Tibial nerve (tissue), 4 donors: ENCODE measurements around the gene RAP2B. TPM values are rescaled to one million over a fixed set of nuclear protein-coding genes. Genes with fewer than 3 reads are reported as not detected.

Source experiments
- DNase-seq, 2 donors: peaks; one replicate each; pipeline ENCODE4 v3.0.0-alpha.2; 2019; ENCODE audit warnings: low spot score in 2 of 2
- H3K27ac ChIP-seq, 4 donors: fragments of 200-600 bp; sonication (generic) in 3 of 4; one replicate each; pipeline ENCODE4 v1.5.1; 2017 to 2019; ENCODE audit warnings: mild to moderate bottlenecking in 1 of 4
- H3K27me3 ChIP-seq, 2 donors: fragments of 200-600 bp; sonication (generic) in 1 of 2; one replicate each; pipeline versions ENCODE4 v1.5.1 to v1.6.0; 2017 to 2019
- H3K36me3 ChIP-seq, 3 donors: fragments of 200-600 bp; sonication (generic); one replicate each; pipeline ENCODE4 v1.5.1; 2018 to 2019
- H3K4me1 ChIP-seq, 4 donors: fragments of 200-600 bp; sonication (generic) in 3 of 4; one replicate each; pipeline ENCODE4 v1.5.1; 2017 to 2019
- H3K4me3 ChIP-seq, 4 donors: fragments of 200-600 bp; sonication (generic) in 3 of 4; one replicate each; pipeline ENCODE4 v1.5.1; 2017 to 2019; ENCODE audit warnings: mild to moderate bottlenecking in 1 of 4, moderate library complexity in 1 of 4
- H3K9me3 ChIP-seq, 4 donors: fragments of 200-600 bp; sonication (generic) in 3 of 4; one replicate each; pipeline ENCODE4 v1.5.1; 2017 to 2019
- CTCF ChIP-seq, 5 experiments: fragments of 200-600 bp in 3 of 5; fragments of 450-650 bp in 2 of 5; sonication (generic) in 3 of 5; IDR thresholded peaks; one replicate each; pipeline ENCODE4 v1.5.1; 2016 to 2019; ENCODE audit warnings: antibody characterized with exemption in 5 of 5, mild to moderate bottlenecking in 3 of 5, moderate library complexity in 2 of 5
- EP300 ChIP-seq, 2 donors: sonication (generic); formaldehyde crosslinking; IDR thresholded peaks; one replicate each; pipeline ENCODE4 v1.6.1; 2017; ENCODE audit warnings: antibody characterized with exemption in 2 of 2, mild to moderate bottlenecking in 1 of 2
- POLR2A ChIP-seq, 2 donors: fragments of 450-650 bp; IDR thresholded peaks; one replicate each; pipeline ENCODE4 v1.6.1; 2017; ENCODE audit warnings: antibody characterized with exemption in 2 of 2, mild to moderate bottlenecking in 2 of 2, moderate library complexity in 2 of 2
- WGBS, 2 donors: methylation state at CpG; one replicate each; pipeline ENCODE4 v1.1.5; 2018; 5-methylcytosine and 5-hydroxymethylcytosine counted together
- total RNA-seq, 4 donors: library from RNA; depleted of rRNA; stranded (reverse); fragments of >200 nt; gene quantifications; one replicate each; pipeline ENCODE4 v1.1.0, GENCODE V29; 2016

The RAP2B gene
- total RNA-seq, 4 donors from 2014 or later: 15.1 to 17.3 (median 15.8) TPM

GRCh38 chr3:153129426-153129825, 32.6 kb upstream of the RAP2B start:
- WGBS, 2 donors: 81 to 85% methylated on average over 11 of the region's 11 CpGs
- Histone ChIP-seq H3K27me3 (no peaks in the 10 kb centered on the region), H3K4me3 (no peak overlapping the region), H3K36me3 (no peaks in the 10 kb centered on the region), H3K9me3 (peaks cover 0 to 12% (median 0%) of the 10 kb centered on the region in 4 donors), H3K27ac (no peak overlapping the region), H3K4me1 (no peaks in the 10 kb centered on the region)
- DNase-seq: no peak
- TF ChIP-seq CTCF (IDR thresholded peaks at IDR 0.05) (no peak), EP300 (IDR thresholded peaks at IDR 0.05) (no peak), POLR2A (IDR thresholded peaks at IDR 0.05) (no peak)

- TF ChIP-seq CTCF (IDR thresholded peaks at IDR 0.05): no peak
- TF ChIP-seq POLR2A (IDR thresholded peaks at IDR 0.05): no peak
- TF ChIP-seq EP300 (IDR thresholded peaks at IDR 0.05): no peak
- no peak overlapping the region for H3K4me3 ChIP-seq
- no peaks in the 10 kb centered on the region for H3K27me3 ChIP-seq
- no peak overlapping the region for H3K27ac ChIP-seq
- WGBS, 2 donors: 92 to 95% methylated on average over 3 of the region's 3 CpGs
- no peak for DNase-seq
- no peaks in the 10 kb centered on the region for H3K36me3 ChIP-seq
- H3K4me1 ChIP-seq: no peaks in the 10 kb centered on the region
- peaks cover 0 to 8% (median 0%) of the 10 kb centered on the region in 4 donors for H3K9me3 ChIP-seq
Observed at GRCh38 chr3:153129866-153130265, 32.2 kb upstream of the RAP2B start.

- H3K9me3 ChIP-seq: peaks cover 0 to 2% (median 0%) of the 10 kb centered on the region in 4 donors
- no peak overlapping the region for H3K4me3 ChIP-seq
- H3K36me3 ChIP-seq: no peaks in the 10 kb centered on the region
- no peaks in the 10 kb centered on the region for H3K27me3 ChIP-seq
- TF ChIP-seq EP300 (IDR thresholded peaks at IDR 0.05) (no peak), POLR2A (IDR thresholded peaks at IDR 0.05) (no peak), CTCF (IDR thresholded peaks at IDR 0.05) (no peak)
- DNase-seq: no peak
- H3K4me1 ChIP-seq: no peaks in the 10 kb centered on the region
- 63 to 65% methylated on average over 2 of the region's 2 CpGs for WGBS, 2 donors
- no peak overlapping the region for H3K27ac ChIP-seq
Observed at GRCh38 chr3:153130312-153130977, 31.6 kb upstream of the RAP2B start.

GRCh38 chr3:153137626-153138025, 24.4 kb upstream of the RAP2B start:
- no peaks in the 10 kb centered on the region for H3K27me3 ChIP-seq
- peaks cover 0 to 4% (median 0%) of the 10 kb centered on the region in 4 donors for H3K4me1 ChIP-seq
- H3K27ac ChIP-seq: no peak overlapping the region
- 87 to 95% methylated on average over 2 of the region's 2 CpGs for WGBS, 2 donors
- no peaks in the 10 kb centered on the region for H3K9me3 ChIP-seq
- no peaks in the 10 kb centered on the region for H3K36me3 ChIP-seq
- DNase-seq: no peak
- TF ChIP-seq CTCF (IDR thresholded peaks at IDR 0.05) (no peak), POLR2A (IDR thresholded peaks at IDR 0.05) (no peak), EP300 (IDR thresholded peaks at IDR 0.05) (no peak)
- H3K4me3 ChIP-seq: no peak overlapping the region

- DNase-seq: peak in 1 of 2 donors; percentile 24
- TF ChIP-seq EP300 (IDR thresholded peaks at IDR 0.05) (peak in 1 of 2 donors; percentile 78), POLR2A (IDR thresholded peaks at IDR 0.05) (no peak)
- peaks cover 0 to 4% (median 0%) of the 10 kb centered on the region in 4 donors for H3K4me1 ChIP-seq
- H3K27me3 ChIP-seq: no peaks in the 10 kb centered on the region
- H3K9me3 ChIP-seq: no peaks in the 10 kb centered on the region
- H3K4me3 ChIP-seq: no peak overlapping the region
- WGBS, 2 donors: 38 to 49% methylated on average over 5 of the region's 5 CpGs
- no peaks in the 10 kb centered on the region for H3K36me3 ChIP-seq
- H3K27ac ChIP-seq: peak overlapping the region in 3 of 4 donors; percentile 29 to 64 (median 40)
Observed at GRCh38 chr3:153138276-153139210, 23.5 kb upstream of the RAP2B start.
